HG03095 (cell line): ENCODE measurements around the gene SMIM20.
A peak's percentile ranks its signal among the peaks of the same experiment; 100 is the strongest.

Experiments used
- ATAC-seq: cut with Tn5 transposase; IDR thresholded peaks from one replicate; pipeline ENCODE4 v1.9.1; 2021; ENCODE audit warnings: moderate library complexity; ENCODE audit not compliant: unreplicated experiment

Gene SMIM20

DNA sequence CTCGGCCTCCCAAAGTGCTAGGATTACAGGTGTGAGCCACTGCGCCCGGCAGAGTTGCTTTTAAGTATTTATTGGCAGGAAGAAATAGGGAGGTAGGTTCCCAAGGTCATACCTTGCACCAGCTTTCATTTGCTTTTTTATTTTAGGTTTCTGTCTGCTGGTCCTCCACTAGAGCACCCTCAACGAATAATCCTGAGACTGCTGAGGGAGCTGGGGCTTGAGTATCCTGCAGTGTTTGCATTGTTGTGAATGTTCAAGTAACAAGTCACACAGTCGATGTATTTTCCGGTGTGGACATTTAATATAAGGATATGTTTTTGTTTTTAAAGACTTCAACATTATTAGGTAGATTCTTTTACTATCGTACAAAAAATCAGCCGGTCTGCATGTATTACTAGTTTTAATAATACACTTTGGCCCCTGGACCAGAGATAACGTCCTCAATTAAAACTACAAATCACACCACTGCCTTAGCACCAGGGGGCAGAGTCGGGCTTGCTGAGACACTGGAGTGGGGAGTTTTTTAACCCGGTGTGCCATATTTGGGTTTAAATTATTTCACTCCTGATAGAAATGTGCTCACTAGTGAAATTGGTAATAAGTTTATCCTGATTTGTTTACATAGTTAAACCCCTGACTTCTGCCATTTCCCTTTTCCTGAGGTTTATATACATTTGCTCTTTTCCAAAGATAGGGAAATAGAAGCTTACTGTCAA lies 11.6 kb downstream of the SMIM20 start:
- ATAC-seq, result peak; percentile 70

DNA sequence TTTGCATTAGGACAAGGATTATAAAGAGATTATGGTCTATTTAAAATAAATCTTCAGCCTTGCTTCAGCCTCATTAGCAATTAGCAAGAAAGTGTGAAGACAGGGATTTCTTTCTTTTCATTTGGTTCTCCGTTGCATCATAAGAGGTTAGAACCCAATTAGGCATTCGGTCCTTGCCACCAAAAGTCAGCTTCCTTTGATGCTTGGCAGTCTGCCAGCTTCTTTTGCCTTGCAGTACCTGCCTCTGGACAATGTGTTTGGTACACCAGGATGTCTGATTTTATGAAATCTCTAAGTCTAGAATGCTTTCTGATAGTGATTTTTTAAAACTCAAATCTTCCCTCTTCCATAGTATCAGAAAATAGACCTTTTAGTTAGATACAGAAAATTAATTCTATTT lies 12.4 kb downstream of the SMIM20 start:
- no peak for ATAC-seq

DNA sequence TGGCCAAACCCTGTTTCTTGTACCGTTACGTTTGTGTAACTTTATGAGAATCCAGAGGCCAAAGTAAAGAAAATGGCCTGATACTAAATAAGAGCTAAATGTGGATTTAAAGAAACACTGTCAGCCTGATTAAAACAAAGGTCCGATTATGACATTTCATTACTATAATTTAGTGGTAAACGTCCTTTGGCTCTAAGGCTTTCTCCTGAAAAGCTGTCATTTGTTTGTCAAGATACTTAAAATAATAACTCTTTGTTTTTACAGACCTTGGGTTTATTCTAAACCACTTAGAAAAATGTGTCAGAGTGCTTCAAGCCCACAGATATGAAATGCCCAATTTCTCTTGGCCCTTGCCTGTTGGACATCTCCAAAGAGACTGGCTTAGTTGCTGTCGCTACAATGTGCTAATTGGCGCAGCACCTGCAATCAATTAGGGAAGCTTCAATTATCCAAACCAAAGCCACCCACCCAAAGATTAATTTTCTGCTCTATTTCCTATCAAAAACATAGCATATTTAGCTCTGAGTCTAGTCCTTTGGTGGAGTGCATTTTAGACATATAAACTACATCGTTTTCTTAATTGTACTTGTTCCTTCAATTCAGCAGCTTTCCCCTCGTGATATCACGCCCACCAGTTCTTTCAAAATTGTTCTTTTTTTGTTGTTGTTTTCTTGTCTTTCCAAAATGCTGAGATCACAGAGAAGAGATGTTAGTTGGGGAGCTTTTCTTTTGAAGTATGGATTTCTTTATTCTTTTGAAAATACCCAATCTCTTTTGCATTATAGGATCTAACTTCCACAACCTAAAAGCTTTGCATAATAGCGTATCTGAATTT lies 13.6 kb downstream of the SMIM20 start:
- ATAC-seq, result no peak

DNA sequence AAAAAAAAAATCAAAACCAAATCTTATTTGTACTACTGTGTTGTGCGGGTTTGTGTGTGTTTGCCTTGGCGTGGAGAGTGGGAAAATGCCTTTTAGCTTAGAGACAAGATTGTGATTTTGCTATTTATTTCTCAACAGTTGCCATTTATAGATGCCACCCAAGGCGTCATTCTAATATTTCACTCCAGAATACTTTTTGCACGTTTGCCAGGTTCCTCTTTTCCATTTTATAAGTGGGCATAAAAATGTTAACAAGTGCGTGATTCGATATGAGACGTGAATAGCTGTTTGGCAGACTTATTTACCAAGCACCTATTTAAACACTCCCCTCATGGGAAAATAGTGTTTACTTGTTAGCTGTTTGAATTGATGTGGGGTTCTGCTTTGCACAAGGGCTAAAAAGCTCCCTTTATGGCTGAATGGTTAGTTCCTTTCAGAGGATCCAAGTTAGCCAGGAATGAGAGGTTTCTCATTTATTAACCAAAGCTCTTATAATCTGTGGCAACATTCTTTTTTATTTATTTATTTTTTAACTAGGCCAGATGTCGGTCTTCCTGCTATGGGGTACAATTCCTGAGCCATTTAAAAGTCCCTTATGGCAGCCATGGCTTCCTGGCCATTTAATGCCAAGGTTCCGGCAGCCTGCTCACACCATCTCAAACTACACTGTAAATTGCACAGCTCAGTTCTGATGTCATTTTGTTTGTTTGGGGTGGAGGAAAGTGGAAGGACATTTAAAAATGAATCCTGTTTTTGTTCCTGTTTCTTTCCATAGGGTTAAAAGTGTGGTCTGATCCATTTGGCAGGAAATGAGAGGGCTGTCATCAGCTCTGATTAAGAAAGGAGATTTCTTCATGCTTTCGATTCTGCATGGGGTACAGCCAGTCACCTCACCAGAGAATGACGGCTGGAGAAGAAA lies 14.6 kb downstream of the SMIM20 start:
- ATAC-seq, result no peak

DNA sequence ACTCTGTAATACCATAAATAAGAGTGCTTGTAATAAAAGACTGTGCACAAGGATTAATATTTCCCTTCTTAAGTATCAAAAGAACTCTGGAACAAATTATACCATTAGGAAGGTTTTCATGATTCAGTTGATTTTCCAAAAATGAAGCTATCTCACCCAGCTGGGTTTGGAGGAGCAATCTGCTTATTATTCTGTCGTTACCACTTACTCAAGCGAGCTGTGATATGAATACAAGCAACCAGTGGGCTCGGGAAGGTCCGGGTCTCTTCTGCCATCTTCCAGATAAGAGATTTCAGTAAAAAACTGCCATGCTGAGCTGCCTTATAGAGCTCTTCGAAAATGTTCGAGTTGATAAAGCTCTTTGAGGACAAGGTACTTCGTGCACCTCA lies 15.3 kb downstream of the SMIM20 start:
- ATAC-seq, result no peak

DNA sequence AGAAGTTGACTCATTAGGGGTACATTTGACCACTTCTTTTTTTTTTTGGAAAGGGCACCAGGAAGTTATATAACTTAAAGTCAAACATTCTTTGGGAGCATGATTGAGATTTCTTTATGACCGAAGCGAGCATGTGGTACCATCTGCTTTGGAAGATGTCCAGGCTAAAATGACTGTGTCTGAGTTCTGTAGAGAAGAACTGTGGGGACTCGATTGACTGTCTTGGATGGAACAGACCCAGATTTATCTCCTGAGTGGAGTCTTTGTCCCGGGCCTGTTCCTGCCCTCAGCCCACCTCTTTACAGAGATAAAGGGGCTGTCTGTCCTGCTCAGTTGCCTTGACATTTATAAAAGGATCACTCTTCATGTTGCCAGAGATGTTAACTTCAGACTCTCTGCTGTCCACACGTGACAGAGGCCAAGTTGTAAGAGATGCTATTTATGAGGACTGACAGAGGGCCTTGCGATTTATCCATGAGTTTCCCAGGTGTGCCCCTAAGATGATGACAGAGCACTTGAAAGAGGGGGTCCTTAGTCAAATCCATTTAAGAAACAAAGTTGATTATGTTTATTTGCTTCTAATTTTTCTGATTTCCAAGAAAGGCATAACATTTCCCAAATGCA lies 16.8 kb downstream of the SMIM20 start:
- ATAC-seq, result no peak

DNA sequence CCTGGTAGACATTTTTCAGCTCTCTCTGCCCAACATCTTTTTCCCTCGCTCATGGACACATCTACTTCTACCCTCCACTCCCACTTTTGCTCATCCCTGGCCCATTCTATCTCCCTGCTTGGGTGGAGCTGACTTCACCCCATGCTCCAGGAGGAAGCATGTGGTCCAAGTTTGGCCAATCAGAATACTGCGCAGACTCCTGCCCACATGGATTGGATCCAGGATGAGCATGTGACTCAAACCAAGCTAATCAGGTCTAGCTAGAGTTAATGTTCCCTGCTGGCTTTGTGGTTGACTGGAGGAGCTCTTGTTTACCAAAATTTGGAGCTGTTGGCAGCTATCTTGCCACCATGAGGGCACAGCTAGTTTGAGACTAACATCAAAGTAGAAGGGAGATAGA lies 22.7 kb downstream of the SMIM20 start:
- ATAC-seq, result no peak

DNA sequence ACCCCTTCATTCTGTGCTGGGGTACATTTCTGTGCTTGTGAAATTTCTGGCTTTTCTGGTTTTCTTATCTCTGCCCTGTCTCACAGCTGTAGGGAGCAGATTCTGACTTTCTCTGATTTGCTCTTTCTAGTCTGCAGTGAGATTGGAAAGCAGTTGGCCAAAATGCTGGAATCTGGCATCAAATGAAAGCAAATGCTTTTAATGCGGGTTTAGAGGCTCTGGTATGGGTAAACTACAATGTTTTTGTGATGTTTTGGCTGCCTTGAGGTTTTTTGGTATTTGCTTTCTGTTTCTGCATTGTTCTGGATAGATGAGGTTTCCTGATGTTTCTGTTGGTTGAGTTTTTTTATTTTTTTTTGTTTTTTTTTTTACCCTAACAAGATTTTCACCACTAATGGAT lies 23.8 kb downstream of the SMIM20 start:
- ATAC-seq, result no peak

DNA sequence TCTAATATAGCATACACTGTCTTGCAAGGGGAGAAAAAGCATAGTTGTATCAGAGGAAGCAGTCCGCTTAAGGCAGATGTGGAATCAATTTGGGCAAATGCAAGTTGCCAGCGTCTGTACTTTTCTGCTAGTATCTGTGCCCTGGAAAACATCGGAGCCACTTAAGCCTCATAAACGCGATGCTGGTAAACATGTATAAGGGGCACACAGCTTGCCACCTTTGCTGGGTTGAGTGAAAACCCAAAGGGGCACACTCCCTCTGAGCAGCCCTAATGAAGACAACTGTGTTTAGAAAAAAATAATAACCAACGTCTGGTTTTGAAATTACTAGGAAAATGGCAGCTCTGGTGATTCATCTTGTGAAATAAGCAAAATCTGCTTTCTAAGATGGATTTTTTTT lies 24.3 kb downstream of the SMIM20 start:
- peak; percentile 23 for ATAC-seq

DNA sequence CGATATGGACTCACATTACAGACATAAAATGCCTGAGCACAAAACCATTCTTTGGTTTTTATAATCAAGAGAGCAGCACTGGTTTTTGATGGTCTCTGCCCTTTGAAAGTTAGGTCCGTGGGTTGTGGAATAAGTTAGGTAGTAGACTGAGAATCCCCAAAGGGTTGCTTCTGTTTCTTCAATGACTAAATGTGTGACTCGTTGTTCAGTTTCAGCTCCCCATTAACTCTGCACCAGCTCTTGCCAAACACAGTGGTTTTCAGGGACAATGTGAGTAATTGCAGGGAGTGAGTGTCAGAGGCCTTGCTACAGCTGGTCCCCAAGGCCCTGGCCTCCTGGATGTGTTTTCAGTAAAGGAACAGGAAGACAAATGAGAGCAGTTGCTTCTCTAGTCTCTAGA lies 24.8 kb downstream of the SMIM20 start:
- ATAC-seq, result peak; percentile 92

DNA sequence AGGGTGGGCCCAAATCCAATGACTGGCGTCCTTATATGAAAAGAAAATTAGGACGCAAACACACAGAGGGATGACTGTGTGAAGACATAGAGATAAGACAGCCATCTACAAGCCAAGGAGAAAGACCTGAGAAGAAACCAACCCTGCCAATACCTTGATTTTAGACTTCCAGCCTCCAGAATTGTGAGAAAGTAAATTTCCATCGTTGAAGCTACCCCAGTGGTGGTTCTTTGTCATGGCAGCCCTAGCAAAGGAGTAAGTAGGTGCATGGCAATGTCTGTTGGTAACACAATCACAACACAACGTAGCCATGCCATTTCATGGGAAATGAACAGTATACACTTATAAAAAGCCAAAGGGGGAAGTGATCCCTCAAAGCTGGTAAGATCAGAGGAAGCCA lies 25.3 kb downstream of the SMIM20 start:
- ATAC-seq, result no peak

DNA sequence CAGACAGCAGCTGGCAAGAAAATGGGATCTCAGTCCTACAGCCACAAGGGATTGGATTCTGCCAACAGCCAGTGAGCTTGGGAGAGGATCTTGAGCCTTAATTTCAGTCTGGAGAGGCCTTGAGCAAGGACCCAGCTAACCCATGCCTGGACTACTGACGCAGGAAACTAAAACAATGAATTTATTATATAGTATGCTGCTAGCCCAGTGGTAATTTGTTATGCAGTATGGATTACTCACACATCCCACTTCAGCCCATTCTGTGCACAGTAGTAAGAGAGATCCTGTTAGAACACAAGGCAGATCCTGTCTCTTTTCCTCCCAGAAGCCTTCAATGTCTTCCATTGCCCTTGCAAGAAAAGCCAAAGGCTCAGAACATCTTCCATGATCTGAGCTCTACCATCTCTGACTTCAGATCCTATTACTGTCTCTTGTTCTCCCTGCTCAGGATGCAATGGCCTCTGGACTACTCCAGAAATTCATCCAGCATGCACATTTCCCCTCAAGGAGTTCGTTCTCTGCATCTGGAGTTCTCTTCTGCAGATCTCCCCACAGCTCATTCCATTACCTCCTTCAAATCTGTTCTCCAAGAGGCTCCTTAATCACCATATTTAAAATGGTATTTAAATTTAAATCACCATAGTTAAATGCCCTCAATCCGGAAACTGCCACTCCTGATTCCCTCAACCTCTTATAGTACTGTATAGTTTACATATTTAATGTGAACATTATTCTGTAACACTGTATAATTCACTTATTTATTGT lies 27.6 kb downstream of the SMIM20 start:
- no peak for ATAC-seq

DNA sequence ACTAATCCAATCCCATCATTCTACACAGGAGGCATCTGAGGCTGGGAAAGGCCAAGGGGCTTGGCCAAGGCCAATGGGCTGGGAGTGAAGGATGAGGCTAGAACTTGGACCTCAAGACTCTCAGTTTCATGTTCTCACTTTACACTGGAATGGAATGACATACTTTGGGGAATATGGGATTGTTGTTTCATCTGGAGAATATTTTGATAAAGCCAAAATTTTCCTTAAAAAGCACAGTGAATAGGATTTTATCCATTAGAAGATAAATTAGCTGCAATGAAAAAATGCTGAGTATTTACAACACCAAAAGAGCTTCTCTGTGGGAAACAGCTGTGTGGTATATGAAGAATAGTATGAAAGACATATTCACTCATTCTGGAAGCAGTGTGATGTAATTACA lies 29.3 kb downstream of the SMIM20 start:
- ATAC-seq, result no peak

DNA sequence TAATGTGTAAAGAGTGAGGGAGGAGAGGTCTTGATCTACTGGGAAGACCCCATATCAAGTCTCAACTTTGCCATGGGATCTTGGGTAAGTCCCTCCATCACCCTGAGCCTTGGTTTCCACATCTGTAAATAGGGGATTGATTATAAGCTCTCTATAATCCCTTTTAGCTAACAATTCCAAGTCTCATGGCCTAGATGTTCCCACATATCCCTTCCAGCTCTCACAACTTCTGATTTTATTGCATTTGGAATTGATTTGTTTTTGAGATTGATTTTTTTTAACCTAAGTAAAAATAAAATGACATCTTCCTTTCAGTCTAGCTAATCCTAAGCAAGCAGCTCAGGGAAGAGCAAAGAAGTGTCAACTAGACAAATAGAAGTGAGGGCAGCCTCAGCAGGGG lies 29.8 kb downstream of the SMIM20 start:
- ATAC-seq, result no peak

DNA sequence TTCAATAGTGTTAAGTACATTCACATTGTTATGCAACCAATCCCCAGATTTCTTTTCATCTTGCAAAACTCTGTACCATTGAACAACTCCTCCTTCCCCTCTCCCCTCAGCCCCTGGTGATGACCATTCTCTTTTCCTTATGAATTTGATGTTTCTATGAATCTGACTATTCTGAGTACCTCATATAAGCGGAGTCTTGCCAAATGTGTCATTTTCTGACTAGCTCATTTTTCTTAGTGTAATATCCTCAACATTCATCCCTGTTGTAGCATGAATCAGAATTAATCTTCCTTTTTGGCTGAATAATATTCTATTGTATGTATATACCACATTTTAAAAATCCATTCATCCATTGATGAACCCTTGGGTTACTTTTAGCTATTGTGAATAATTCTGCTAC lies 34.0 kb downstream of the SMIM20 start:
- no peak for ATAC-seq

DNA sequence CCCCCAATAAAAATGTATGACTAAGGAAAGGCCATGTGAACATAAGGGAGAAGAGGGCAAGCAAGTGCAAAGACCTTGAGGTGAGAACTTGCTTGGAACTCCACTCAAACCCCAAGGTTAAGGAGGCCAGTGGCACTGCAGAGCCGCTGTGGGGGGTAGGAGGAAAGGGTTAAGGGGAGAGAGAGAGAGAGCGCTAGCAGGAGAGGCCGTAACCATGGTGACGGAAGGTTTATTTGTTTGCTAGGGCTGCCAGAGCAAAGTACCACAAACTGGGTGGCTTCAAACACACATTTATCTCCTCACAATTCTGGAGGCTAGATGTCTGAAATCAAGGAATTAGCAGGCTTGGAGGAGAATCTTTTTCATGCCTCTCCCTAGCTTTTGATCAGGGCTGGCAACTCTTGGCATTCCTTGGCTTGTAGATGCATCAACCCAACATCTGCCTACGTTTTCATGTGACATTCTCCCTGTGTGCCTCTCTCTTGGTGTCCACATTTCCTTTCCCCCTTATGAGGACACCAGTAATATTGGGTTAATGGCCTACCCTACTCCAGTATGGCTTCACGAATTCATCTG lies 35.2 kb downstream of the SMIM20 start:
- no peak for ATAC-seq

DNA sequence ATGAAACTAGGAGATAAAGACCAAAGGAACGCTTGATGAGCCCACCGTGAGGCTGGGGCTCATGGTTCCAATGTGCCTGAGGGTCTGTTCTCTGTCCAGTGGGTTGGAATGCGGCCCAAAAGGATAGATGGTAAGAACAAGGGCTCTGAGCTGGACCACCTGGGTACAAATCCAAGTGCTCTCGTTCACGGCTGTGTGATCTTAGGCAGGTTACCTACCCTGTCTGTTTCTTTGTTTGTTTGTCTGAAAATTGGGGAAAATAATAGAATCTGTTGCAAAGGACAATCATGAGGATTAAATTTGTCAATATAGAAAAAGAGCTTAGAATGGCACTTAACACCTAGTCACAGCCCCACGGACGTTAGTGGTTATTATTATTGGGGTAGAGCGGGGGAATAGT lies 36.0 kb downstream of the SMIM20 start:
- no peak for ATAC-seq

DNA sequence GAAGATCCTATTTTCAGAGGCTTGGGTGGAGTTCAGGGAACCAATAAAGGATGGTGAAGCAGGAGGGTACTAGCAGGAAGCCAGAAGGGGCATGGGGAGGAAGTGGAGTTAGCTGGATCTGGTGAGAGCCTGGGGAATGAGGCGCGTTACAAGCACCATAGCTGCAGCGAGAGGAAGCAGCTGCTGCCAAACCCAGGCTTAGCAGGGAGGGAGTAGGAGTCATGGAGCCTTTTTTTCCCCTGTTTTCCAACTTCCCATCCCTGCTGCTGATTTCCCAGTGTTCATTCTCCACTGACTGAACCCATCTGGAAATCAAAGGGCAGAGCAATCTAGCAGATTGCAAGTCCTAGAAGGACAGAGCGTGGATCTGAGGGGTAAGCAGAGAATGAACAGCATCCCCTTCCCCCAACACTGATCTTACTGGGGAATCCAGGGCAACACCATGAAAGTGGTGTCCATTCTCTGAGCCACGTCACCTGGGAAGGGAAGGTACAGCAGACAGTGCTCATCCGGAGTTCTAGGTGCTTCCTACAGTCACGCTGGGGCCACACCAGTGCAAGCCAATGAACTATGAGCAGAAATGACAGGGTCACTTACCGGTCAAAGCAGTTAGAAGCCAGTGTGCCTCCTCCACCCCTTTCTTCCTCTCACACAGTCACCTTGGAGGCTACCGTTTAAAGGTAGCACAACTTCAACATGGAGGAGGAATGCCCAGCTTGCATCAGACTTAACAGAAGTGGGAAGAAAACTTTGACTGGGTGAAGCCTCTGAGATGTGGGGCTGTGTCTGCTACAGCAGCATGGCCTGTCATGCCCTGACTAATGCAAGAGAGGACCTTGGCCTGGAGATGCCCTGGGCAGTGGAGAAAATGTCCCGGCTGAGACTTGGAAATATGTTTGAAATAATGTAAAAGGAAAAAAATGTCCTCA lies 36.7 kb downstream of the SMIM20 start:
- ATAC-seq, result no peak

DNA sequence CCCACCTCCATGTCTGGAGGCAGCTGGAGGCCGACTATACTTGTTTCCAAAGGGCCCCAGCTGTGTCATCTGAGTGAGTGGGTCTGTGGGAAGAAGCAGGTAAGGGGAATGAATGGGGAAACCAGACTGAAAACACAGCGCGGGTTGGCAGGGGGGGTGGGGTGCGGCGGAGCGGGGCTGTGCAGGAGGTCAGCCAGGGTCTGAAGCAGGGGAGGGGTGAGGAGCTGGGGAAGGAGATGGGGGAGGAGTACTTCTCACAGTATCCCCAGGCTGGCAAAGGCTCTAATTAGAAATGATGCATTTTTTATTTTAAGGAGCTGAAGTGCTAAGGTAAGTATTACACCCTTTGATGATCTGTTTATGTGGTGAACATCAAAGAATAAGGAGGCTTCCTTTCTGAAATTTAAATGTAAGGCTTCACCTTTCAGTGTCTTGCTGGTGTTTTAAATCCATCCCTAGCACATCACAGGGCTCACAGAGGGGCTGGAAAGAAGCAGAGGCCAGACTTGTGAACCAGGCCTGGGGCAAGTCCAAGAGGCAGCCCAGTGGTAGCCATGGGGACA lies 37.5 kb downstream of the SMIM20 start:
- no peak for ATAC-seq
